Ishikawa (cell line): ENCODE measurements around the gene TAGLN2.

Source experiments
- CEBPB ChIP-seq: IDR thresholded peaks from 2 replicates; pipeline ENCODE4 v1.6.1; 2012
- EGR1 ChIP-seq: IDR thresholded peaks from 2 replicates; pipeline ENCODE4 v1.6.1; 2012
- EP300 ChIP-seq: IDR thresholded peaks from 2 replicates; pipeline ENCODE4 v1.6.1; 2012; ENCODE audit warnings: borderline replicate concordance
- FOXM1 ChIP-seq: IDR thresholded peaks from 2 replicates; pipeline ENCODE4 v1.6.1; 2012; ENCODE audit warnings: low read depth, borderline replicate concordance
- MAX ChIP-seq: IDR thresholded peaks from 2 replicates; pipeline ENCODE4 v1.6.1; 2012
- NFIC ChIP-seq: IDR thresholded peaks from 2 replicates; pipeline ENCODE4 v1.6.1; 2012
- RAD21 ChIP-seq: IDR thresholded peaks from 2 replicates; pipeline ENCODE4 v1.6.1; 2012; ENCODE audit warnings: low read depth
- TAF1 ChIP-seq: IDR thresholded peaks from 2 replicates; pipeline ENCODE4 v1.6.1; 2012; ENCODE audit warnings: low read depth, mild to moderate bottlenecking
- TEAD4 ChIP-seq: IDR thresholded peaks from 2 replicates; pipeline ENCODE4 v1.6.1; 2012
- USF1 ChIP-seq: IDR thresholded peaks from 2 replicates; pipeline ENCODE4 v1.6.1; 2012
- YY1 ChIP-seq: IDR thresholded peaks from 2 replicates; pipeline ENCODE4 v1.6.1; 2012; ENCODE audit warnings: low read depth
- TF ChIP-seq, protein P1 (sequence below): IDR thresholded peaks from 2 replicates; pipeline ENCODE4 v1.6.1; 2012; ENCODE audit warnings: low read depth, mild to moderate bottlenecking

GRCh38 chr1:159941141-159941540, 15.8 kb upstream of the TAGLN2 start:
- TF ChIP-seq EP300 (no peak), CEBPB (no peak), TAF1 (no peak), RAD21 (no peak), USF1 (no peak), EGR1 (no peak), NFIC (no peak), MAX (no peak), YY1 (no peak), TEAD4 (no peak), FOXM1 (no peak)
- TF ChIP-seq, protein P1, sequence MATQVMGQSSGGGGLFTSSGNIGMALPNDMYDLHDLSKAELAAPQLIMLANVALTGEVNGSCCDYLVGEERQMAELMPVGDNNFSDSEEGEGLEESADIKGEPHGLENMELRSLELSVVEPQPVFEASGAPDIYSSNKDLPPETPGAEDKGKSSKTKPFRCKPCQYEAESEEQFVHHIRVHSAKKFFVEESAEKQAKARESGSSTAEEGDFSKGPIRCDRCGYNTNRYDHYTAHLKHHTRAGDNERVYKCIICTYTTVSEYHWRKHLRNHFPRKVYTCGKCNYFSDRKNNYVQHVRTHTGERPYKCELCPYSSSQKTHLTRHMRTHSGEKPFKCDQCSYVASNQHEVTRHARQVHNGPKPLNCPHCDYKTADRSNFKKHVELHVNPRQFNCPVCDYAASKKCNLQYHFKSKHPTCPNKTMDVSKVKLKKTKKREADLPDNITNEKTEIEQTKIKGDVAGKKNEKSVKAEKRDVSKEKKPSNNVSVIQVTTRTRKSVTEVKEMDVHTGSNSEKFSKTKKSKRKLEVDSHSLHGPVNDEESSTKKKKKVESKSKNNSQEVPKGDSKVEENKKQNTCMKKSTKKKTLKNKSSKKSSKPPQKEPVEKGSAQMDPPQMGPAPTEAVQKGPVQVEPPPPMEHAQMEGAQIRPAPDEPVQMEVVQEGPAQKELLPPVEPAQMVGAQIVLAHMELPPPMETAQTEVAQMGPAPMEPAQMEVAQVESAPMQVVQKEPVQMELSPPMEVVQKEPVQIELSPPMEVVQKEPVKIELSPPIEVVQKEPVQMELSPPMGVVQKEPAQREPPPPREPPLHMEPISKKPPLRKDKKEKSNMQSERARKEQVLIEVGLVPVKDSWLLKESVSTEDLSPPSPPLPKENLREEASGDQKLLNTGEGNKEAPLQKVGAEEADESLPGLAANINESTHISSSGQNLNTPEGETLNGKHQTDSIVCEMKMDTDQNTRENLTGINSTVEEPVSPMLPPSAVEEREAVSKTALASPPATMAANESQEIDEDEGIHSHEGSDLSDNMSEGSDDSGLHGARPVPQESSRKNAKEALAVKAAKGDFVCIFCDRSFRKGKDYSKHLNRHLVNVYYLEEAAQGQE = no peak
